ENCODE measurements around the gene TCF15. TPM values are rescaled to one million over a fixed set of nuclear protein-coding genes. Genes with fewer than 3 reads are reported as not detected.

The TCF15 gene
- total and polyA plus RNA-seq, 8 donors: 0.25 to 0.43 (median 0.33) TPM; not detected in 5

DNA sequence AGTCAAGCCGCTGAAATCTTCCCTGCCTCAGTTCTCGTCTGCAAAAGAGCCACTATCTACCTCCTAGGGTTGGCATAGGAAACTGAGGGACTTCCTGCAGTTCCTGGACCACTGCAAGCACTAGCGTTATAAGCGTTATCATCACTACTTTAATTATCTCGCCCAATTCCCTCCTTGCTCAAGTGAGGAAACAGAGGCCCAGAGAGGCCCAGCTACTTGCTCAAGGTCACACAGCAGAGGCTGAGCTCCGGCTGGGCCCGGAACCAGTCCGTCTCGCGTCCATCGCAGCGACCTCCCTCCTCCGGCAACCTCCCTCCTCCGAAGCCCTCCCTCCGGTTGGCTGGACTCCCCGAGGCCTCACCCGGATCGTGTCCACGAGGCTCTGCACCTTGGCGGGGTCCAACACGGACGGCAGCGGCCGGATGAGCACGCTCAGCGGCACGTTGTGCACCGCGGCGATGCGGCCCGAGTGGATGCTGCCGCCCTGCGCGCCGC is 42.6 kb upstream of the TCF15 start:
- DNase-seq: peak in 1 of 2 donors; percentile 33
- peaks cover 0 to 3% (median 0%) of the 10 kb centered on the region in 4 donors for H3K9me3 ChIP-seq
- 0 to 2% (median 1%) methylated on average over 19 to 36 of the region's 36 CpGs for WGBS, 5 donors
- no peak for TF ChIP-seq POLR2AphosphoS5 (IDR thresholded peaks at IDR 0.05)
- no peak for TF ChIP-seq EP300 (IDR thresholded peaks at IDR 0.05)
- no peak for TF ChIP-seq POLR2A (IDR thresholded peaks at IDR 0.05)
- TF ChIP-seq, protein P1, sequence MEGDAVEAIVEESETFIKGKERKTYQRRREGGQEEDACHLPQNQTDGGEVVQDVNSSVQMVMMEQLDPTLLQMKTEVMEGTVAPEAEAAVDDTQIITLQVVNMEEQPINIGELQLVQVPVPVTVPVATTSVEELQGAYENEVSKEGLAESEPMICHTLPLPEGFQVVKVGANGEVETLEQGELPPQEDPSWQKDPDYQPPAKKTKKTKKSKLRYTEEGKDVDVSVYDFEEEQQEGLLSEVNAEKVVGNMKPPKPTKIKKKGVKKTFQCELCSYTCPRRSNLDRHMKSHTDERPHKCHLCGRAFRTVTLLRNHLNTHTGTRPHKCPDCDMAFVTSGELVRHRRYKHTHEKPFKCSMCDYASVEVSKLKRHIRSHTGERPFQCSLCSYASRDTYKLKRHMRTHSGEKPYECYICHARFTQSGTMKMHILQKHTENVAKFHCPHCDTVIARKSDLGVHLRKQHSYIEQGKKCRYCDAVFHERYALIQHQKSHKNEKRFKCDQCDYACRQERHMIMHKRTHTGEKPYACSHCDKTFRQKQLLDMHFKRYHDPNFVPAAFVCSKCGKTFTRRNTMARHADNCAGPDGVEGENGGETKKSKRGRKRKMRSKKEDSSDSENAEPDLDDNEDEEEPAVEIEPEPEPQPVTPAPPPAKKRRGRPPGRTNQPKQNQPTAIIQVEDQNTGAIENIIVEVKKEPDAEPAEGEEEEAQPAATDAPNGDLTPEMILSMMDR (IDR thresholded peaks at IDR 0.05): no peak
- H3K4me3 ChIP-seq: peak overlapping the region; percentile 74 to 93 (median 80)
- H3K27ac ChIP-seq: peak overlapping the region; percentile 85 to 91 (median 88)
- H3K27me3 ChIP-seq: peaks cover 0 to 4% (median 0%) of the 10 kb centered on the region in 3 donors
- intact Hi-C loops (cut with DNase I; ENCODE audit: low total_unique reads): no loop called here
- peaks cover 16 to 32% (median 28%) of the 10 kb centered on the region in 4 donors for H3K4me1 ChIP-seq
- peaks cover 28 to 38% (median 35%) of the 10 kb centered on the region in 4 donors for H3K36me3 ChIP-seq

DNA sequence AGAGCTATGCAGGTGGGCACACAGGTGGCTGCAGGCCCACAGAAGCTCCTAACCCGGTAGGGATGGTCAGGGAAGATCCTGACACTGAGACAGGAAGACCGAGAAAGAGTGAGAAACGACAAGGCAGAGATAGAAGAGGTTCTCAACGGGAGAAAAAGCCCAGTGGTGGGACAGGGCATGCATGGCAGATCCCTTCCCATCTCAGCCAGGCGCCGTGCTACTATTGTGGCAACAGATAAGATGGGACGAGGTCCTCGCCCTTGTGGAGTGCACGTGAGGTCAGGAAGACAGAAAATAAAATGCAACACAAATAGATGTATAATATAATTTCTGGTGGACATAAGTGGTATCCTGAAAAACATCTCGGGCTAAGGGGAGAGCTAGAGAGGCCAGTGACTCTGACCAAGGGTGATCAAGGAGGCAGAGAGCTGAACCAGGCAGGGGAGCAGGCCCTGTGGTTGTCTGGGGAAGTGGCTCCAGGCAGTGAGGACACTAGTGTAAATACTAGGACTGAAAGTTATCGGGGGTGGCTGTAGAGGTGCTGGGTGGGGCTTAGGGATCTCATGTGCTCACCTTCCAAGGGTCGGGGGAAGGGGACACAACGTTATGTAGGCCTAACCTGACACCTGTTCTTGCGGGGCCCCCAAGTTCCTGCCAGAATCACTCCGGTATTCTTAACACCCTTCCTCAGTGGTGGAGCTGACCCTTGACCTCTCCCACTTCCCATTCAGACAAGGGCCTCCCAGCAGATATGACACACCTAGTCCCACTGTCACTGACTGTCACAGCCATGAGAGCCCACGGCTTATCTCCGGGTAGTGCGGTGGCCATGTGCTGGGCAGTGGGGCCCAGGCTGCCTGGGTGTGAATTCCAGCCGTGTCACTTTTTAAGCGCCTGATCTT is 41.9 kb upstream of the TCF15 start:
- 45 to 50% (median 48%) methylated on average over 20 of the region's 20 CpGs for WGBS, 5 donors
- Histone ChIP-seq H3K27me3 (no peaks in the 10 kb centered on the region), H3K27ac (peak overlapping the region; percentile 85 to 91 (median 88)), H3K36me3 (peaks cover 32 to 45% (median 42%) of the 10 kb centered on the region in 4 donors), H3K4me3 (peak overlapping the region; percentile 74 to 93 (median 80)), H3K9me3 (peaks cover 0 to 3% (median 0%) of the 10 kb centered on the region in 4 donors), H3K4me1 (peaks cover 16 to 32% (median 28%) of the 10 kb centered on the region in 4 donors)
- peak in 1 of 2 donors; percentile 41 for DNase-seq
- intact Hi-C loops (cut with DNase I; ENCODE audit: low total_unique reads): no loop called here
- TF ChIP-seq EP300 (IDR thresholded peaks at IDR 0.05) (no peak), POLR2A (IDR thresholded peaks at IDR 0.05) (no peak), POLR2AphosphoS5 (IDR thresholded peaks at IDR 0.05) (no peak)

DNA sequence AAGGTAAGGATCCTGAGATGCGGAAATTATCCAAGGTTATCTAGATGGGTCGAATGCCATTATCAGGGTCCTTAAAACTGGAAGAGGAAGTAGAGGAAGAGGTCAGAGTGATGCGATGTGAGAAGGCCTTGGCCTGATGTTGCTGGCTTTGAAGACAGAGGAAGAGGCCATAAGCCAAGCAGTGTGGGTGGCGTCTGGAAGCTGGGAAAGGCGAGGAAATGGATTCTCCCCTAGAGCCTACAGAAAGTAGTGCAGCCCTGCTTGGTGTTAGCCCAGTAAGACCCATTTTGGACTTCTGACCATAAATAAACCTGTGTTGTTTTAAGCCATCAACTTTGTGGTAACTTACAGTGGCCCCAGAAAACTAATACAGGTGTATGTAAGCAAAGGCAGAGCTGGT is 40.8 kb upstream of the TCF15 start:
- Histone ChIP-seq H3K4me1 (peaks cover 16 to 37% (median 31%) of the 10 kb centered on the region in 4 donors), H3K27ac (no peak overlapping the region), H3K27me3 (no peaks in the 10 kb centered on the region), H3K36me3 (peaks cover 32 to 48% (median 46%) of the 10 kb centered on the region in 4 donors), H3K4me3 (no peak overlapping the region), H3K9me3 (peaks cover 0 to 3% (median 0%) of the 10 kb centered on the region in 4 donors)
- WGBS, 5 donors: 69 to 82% (median 80%) methylated on average over 5 of the region's 5 CpGs
- DNase-seq: no peak
- intact Hi-C loops (cut with DNase I; ENCODE audit: low total_unique reads): no loop called here
- TF ChIP-seq POLR2A (IDR thresholded peaks at IDR 0.05) (no peak), POLR2AphosphoS5 (IDR thresholded peaks at IDR 0.05) (no peak), EP300 (IDR thresholded peaks at IDR 0.05) (no peak)
- TF ChIP-seq, protein P1 (IDR thresholded peaks at IDR 0.05): no peak

DNA sequence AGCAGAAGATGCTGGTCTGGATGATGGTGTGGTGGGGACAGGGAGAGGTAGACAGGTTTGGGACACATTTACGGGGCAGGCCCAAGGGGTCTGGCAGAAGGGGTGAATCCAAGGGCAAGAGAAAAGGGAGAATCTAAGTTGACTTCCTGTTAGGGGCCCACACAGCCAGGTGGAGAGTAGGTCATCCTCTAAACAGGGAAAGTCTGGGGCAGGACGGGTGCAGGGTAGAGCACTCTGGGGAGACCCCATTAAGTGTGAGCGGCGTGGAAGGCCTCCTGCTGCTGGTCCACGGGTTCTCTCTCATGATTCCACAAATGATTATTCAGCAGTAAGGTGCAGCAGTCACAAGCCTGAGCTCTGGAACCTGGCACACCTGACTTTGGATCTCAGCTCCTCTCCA is 40.2 kb upstream of the TCF15 start:
- 92 to 94% (median 93%) methylated on average over 5 of the region's 5 CpGs for WGBS, 5 donors
- intact Hi-C loops (cut with DNase I; ENCODE audit: low total_unique reads): no loop called here
- DNase-seq: no peak
- Histone ChIP-seq H3K36me3 (peaks cover 32 to 48% (median 46%) of the 10 kb centered on the region in 4 donors), H3K27ac (no peak overlapping the region), H3K4me1 (peaks cover 16 to 44% (median 37%) of the 10 kb centered on the region in 4 donors), H3K4me3 (no peak overlapping the region), H3K27me3 (no peaks in the 10 kb centered on the region), H3K9me3 (peaks cover 0 to 3% (median 0%) of the 10 kb centered on the region in 4 donors)
- TF ChIP-seq, protein P1 (IDR thresholded peaks at IDR 0.05): no peak
- TF ChIP-seq POLR2A (IDR thresholded peaks at IDR 0.05) (no peak), EP300 (IDR thresholded peaks at IDR 0.05) (no peak), POLR2AphosphoS5 (IDR thresholded peaks at IDR 0.05) (no peak)
